ENCODE data around the gene YKT6. TPM values are rescaled to one million over a fixed set of nuclear protein-coding genes. Genes with fewer than 3 reads are reported as not detected.

YKT6 gene
- total and polyA plus RNA-seq, 2 experiments from 2014 or later, result 33.5 to 114 TPM

DNA sequence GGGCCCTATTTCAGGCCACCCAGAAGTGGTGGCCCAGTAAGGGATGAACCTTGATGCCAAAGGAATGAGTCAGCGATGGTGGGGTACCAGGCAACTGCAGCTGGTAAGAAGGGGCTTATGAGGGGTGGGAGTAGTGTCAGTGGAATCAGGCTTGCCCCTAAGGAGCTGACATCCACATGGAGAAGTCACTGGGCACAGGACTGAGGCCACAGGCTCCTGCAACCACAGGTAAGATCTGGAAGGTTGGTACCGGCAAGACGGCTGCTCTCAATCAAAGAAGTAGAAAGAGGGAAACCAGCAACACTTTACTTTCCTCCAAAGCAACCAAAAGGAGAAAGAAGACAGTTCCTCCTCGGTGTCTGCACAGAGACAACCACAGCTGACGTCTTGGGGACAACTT lies 14.0 kb upstream of the YKT6 start:
- 0 out of 2 replicates have a peak, but pooled peaks cover 6% of the 10 kb centered on the region for H3K9me2 ChIP-seq (ENCODE audit: insufficient read depth)
- H3K27ac ChIP-seq (ENCODE audit: low read depth), result no peak overlapping the region
- Mint-ChIP-seq H3K4me3 (no peak overlapping the region), H3K27me3 (ENCODE audit: insufficient read depth, low read depth, poor library complexity) (peaks cover 13% of the 10 kb centered on the region), H3K36me3 (ENCODE audit: low read depth) (no peaks in the 10 kb centered on the region; the same call in 2 of the 3 replicates), H3K27ac (no peak overlapping the region), H3K9me3 (peaks cover 13% of the 10 kb centered on the region), H3K4me1 (peaks cover 18% of the 10 kb centered on the region)
- no peaks in the 10 kb centered on the region for H4K20me1 ChIP-seq (replicated peaks; ENCODE audit: insufficient read depth)
- H3K4me2 ChIP-seq, result no peak overlapping the region
- H3K4me1 ChIP-seq (ENCODE audit: insufficient read depth), result no peaks in the 10 kb centered on the region
- H3K36me3 ChIP-seq (ENCODE audit: insufficient read depth), result no peaks in the 10 kb centered on the region
- H3K79me2 ChIP-seq (replicated peaks; ENCODE audit: insufficient read depth), result no peaks in the 10 kb centered on the region
- TF ChIP-seq NANOG (IDR thresholded peaks at IDR 0.05; ENCODE audit: borderline replicate concordance), result no peak
- TF ChIP-seq CREB1 (CRISPR knock-in tag; IDR thresholded peaks at IDR 0.05; ENCODE audit: low read depth), result no peak
- no peak for TF ChIP-seq EZH2phosphoT487 (IDR thresholded peaks at IDR 0.05; ENCODE audit: unreplicated experiment)
- TF ChIP-seq ZNF114 (CRISPR knock-in tag; IDR thresholded peaks at IDR 0.05), result no peak
- TF ChIP-seq ZNF331 (CRISPR knock-in tag; IDR thresholded peaks at IDR 0.05; ENCODE audit: low read depth), result no peak
- TF ChIP-seq, protein P1, sequence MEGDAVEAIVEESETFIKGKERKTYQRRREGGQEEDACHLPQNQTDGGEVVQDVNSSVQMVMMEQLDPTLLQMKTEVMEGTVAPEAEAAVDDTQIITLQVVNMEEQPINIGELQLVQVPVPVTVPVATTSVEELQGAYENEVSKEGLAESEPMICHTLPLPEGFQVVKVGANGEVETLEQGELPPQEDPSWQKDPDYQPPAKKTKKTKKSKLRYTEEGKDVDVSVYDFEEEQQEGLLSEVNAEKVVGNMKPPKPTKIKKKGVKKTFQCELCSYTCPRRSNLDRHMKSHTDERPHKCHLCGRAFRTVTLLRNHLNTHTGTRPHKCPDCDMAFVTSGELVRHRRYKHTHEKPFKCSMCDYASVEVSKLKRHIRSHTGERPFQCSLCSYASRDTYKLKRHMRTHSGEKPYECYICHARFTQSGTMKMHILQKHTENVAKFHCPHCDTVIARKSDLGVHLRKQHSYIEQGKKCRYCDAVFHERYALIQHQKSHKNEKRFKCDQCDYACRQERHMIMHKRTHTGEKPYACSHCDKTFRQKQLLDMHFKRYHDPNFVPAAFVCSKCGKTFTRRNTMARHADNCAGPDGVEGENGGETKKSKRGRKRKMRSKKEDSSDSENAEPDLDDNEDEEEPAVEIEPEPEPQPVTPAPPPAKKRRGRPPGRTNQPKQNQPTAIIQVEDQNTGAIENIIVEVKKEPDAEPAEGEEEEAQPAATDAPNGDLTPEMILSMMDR (conservative IDR thresholded peaks at IDR 0.05; ENCODE audit: low read depth in 2 of 2), result no peak
- TF ChIP-seq JUNB (IDR thresholded peaks at IDR 0.05; ENCODE audit: unreplicated experiment), result no peak
- no peak for TF ChIP-seq STAT1 (IDR thresholded peaks at IDR 0.05; ENCODE audit: unreplicated experiment)
- TF ChIP-seq, protein P2, sequence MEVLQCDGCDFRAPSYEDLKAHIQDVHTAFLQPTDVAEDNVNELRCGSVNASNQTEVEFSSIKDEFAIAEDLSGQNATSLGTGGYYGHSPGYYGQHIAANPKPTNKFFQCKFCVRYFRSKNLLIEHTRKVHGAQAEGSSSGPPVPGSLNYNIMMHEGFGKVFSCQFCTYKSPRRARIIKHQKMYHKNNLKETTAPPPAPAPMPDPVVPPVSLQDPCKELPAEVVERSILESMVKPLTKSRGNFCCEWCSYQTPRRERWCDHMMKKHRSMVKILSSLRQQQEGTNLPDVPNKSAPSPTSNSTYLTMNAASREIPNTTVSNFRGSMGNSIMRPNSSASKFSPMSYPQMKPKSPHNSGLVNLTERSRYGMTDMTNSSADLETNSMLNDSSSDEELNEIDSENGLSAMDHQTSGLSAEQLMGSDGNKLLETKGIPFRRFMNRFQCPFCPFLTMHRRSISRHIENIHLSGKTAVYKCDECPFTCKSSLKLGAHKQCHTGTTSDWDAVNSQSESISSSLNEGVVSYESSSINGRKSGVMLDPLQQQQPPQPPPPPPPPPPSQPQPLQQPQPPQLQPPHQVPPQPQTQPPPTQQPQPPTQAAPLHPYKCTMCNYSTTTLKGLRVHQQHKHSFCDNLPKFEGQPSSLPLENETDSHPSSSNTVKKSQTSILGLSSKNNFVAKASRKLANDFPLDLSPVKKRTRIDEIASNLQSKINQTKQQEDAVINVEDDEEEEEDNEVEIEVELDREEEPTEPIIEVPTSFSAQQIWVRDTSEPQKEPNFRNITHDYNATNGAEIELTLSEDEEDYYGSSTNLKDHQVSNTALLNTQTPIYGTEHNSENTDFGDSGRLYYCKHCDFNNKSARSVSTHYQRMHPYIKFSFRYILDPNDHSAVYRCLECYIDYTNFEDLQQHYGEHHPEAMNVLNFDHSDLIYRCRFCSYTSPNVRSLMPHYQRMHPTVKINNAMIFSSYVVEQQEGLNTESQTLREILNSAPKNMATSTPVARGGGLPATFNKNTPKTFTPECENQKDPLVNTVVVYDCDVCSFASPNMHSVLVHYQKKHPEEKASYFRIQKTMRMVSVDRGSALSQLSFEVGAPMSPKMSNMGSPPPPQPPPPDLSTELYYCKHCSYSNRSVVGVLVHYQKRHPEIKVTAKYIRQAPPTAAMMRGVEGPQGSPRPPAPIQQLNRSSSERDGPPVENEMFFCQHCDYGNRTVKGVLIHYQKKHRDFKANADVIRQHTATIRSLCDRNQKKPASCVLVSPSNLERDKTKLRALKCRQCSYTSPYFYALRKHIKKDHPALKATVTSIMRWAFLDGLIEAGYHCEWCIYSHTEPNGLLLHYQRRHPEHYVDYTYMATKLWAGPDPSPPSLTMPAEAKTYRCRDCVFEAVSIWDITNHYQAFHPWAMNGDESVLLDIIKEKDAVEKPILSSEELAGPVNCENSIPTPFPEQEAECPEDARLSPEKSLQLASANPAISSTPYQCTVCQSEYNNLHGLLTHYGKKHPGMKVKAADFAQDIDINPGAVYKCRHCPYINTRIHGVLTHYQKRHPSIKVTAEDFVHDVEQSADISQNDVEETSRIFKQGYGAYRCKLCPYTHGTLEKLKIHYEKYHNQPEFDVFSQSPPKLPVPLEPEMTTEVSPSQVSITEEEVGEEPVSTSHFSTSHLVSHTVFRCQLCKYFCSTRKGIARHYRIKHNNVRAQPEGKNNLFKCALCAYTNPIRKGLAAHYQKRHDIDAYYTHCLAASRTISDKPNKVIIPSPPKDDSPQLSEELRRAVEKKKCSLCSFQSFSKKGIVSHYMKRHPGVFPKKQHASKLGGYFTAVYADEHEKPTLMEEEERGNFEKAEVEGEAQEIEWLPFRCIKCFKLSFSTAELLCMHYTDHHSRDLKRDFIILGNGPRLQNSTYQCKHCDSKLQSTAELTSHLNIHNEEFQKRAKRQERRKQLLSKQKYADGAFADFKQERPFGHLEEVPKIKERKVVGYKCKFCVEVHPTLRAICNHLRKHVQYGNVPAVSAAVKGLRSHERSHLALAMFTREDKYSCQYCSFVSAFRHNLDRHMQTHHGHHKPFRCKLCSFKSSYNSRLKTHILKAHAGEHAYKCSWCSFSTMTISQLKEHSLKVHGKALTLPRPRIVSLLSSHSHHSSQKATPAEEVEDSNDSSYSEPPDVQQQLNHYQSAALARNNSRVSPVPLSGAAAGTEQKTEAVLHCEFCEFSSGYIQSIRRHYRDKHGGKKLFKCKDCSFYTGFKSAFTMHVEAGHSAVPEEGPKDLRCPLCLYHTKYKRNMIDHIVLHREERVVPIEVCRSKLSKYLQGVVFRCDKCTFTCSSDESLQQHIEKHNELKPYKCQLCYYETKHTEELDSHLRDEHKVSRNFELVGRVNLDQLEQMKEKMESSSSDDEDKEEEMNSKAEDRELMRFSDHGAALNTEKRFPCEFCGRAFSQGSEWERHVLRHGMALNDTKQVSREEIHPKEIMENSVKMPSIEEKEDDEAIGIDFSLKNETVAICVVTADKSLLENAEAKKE (CRISPR knock-in tag; IDR thresholded peaks at IDR 0.05), result no peak
- TF ChIP-seq EZH2 (IDR thresholded peaks at IDR 0.05; ENCODE audit: low read depth, unreplicated experiment), result no peak
- TF ChIP-seq, protein P3, sequence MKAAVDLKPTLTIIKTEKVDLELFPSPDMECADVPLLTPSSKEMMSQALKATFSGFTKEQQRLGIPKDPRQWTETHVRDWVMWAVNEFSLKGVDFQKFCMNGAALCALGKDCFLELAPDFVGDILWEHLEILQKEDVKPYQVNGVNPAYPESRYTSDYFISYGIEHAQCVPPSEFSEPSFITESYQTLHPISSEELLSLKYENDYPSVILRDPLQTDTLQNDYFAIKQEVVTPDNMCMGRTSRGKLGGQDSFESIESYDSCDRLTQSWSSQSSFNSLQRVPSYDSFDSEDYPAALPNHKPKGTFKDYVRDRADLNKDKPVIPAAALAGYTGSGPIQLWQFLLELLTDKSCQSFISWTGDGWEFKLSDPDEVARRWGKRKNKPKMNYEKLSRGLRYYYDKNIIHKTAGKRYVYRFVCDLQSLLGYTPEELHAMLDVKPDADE (IDR thresholded peaks at IDR 0.05), result no peak
- no peak for TF ChIP-seq POLR2AphosphoS5 (IDR thresholded peaks at IDR 0.05; ENCODE audit: low read depth)
- DNase-seq (ENCODE audit: low spot score) (no peak), ATAC-seq (no peak)
- no peaks in the 10 kb centered on the region for H3K27me3 ChIP-seq (ENCODE audit: insufficient read depth)
- no peaks in the 10 kb centered on the region for H3F3A ChIP-seq (replicated peaks; ENCODE audit: low read depth)
- no peak overlapping the region for H3K4me3 ChIP-seq
- H2AFZ ChIP-seq, result no peak overlapping the region
